ENCODE results near the gene SGPL1. TPM values are rescaled to one million over a fixed set of nuclear protein-coding genes. Genes with fewer than 3 reads are reported as not detected.

SGPL1 gene
- total RNA-seq, 4 donors from 2014 or later, result 58.0 to 120 (median 74.0) TPM

DNA sequence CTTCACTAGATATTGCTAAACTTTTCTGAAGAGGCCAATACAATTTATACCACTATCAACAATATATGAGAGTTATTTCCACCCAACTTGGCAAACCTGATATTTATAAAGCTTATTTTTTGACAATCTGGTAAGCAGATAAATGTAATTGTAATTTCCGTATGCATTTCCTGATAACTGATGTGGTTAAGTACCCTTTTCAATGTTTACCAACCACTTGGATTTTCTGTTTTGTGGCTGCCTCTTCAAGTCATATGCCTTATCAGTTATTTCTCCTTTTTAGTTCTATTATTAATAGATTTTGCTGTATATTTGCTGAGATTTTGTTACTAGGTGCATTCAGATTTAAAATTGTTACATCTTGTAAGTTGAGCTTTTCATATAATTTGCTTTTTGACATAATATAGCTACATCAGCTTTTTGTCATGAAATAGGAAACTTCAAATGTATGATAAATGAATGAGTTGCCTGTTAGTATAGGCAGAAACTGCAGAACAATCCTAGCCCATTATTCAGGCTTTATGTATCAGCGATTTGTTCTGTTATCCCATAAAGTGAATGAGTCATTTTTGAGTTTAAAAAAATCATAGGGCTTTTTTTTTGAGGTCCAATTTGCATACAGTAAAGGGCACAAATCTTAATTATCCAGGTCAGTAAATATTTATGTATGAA lies 11.5 kb downstream of the SGPL1 start:
- H3K4me3 ChIP-seq (ENCODE audit: low read depth, poor library complexity, severe bottlenecking), result no peak overlapping the region
- TF ChIP-seq POLR2A (IDR thresholded peaks at IDR 0.05), result no peak
- TF ChIP-seq, protein P1, sequence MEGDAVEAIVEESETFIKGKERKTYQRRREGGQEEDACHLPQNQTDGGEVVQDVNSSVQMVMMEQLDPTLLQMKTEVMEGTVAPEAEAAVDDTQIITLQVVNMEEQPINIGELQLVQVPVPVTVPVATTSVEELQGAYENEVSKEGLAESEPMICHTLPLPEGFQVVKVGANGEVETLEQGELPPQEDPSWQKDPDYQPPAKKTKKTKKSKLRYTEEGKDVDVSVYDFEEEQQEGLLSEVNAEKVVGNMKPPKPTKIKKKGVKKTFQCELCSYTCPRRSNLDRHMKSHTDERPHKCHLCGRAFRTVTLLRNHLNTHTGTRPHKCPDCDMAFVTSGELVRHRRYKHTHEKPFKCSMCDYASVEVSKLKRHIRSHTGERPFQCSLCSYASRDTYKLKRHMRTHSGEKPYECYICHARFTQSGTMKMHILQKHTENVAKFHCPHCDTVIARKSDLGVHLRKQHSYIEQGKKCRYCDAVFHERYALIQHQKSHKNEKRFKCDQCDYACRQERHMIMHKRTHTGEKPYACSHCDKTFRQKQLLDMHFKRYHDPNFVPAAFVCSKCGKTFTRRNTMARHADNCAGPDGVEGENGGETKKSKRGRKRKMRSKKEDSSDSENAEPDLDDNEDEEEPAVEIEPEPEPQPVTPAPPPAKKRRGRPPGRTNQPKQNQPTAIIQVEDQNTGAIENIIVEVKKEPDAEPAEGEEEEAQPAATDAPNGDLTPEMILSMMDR (IDR thresholded peaks at IDR 0.05), result no peak
- WGBS, 2 donors, result 74 to 92% methylated on average over 2 of the region's 2 CpGs
- intact Hi-C loops (cut with DNase I; ENCODE audit: low total_unique reads), result no loop called here
- no peak for DNase-seq (ENCODE audit: low spot score in 2 of 2)

DNA sequence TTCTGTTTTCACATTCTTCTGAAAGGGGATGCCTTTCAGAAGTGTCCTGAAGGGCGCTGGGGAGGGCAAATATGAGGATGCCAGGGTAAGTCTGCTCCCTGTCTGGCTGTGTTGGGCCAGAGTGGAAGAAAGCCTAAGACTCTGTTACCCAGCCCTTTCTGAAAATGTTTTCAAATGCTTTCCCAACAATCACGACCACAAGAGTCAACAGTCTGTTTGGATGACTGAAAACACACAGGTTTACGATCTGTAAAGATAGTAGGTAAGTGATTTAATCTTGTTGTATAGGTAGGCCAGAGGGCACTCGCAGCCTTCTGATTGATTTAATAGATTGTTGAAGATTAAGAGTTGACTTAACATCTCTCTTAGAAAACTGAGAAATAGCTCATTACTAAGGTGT lies 13.2 kb downstream of the SGPL1 start:
- no peak for DNase-seq (ENCODE audit: low spot score in 2 of 2)
- no peak for TF ChIP-seq POLR2A (IDR thresholded peaks at IDR 0.05)
- TF ChIP-seq, protein P1 (IDR thresholded peaks at IDR 0.05), result no peak
- intact Hi-C loops (cut with DNase I; ENCODE audit: low total_unique reads), result no loop called here
- 79% methylated on average over 4 of the region's 4 CpGs for WGBS, 2 donors
- no peak overlapping the region for H3K4me3 ChIP-seq (ENCODE audit: low read depth, poor library complexity, severe bottlenecking)

DNA sequence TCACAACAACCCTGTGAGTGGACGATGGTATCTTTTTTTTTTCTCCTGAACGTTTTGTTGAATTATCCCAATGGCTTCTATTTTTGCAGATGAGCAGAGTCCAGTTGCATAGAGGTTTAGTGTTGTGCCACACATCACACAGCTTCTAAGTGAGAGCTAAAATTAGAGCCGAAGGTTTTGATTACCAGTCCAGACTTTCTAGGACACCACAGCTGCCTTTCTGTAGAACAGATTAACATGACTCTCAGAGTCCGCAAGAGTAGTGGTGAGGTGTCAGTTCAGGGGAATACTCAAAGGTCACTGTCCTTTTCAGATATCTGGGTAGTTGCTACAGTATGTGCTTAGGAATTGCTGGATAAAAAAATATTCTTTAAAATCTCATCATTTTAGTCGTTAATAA lies 13.8 kb downstream of the SGPL1 start:
- DNase-seq (ENCODE audit: low spot score in 2 of 2), result no peak
- intact Hi-C loops (cut with DNase I; ENCODE audit: low total_unique reads), result no loop called here
- H3K4me3 ChIP-seq (ENCODE audit: low read depth, poor library complexity, severe bottlenecking), result no peak overlapping the region
- TF ChIP-seq POLR2A (IDR thresholded peaks at IDR 0.05), result no peak
- TF ChIP-seq, protein P1 (IDR thresholded peaks at IDR 0.05), result no peak
- WGBS, 2 donors, result 77 to 87% methylated on average over 5 of the region's 5 CpGs

DNA sequence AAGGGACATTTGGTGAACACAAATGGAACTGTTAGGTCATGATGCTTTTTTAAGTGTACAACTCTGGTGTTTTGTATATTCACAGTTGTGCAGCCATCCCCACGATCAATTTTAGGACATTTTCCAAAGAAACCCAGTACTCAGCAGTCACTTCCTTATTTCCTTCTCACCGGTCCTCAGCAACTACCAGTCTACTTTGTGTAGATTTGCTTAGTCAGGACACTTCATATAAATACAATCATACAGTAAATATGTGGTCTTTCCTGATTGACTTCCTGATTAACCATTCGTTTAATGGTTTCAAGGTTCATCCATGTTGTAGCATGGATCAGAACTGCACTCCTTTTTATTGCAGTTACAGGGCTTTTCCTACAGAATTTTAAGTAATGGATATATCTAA lies 14.4 kb downstream of the SGPL1 start:
- intact Hi-C loops (cut with DNase I; ENCODE audit: low total_unique reads), result no loop called here
- no peak for DNase-seq (ENCODE audit: low spot score in 2 of 2)
- WGBS, 2 donors, result 26 to 27% methylated on average over 3 of the region's 3 CpGs
- no peak overlapping the region for H3K4me3 ChIP-seq (ENCODE audit: low read depth, poor library complexity, severe bottlenecking)
- TF ChIP-seq POLR2A (IDR thresholded peaks at IDR 0.05), result no peak
- TF ChIP-seq, protein P1 (IDR thresholded peaks at IDR 0.05), result no peak

DNA sequence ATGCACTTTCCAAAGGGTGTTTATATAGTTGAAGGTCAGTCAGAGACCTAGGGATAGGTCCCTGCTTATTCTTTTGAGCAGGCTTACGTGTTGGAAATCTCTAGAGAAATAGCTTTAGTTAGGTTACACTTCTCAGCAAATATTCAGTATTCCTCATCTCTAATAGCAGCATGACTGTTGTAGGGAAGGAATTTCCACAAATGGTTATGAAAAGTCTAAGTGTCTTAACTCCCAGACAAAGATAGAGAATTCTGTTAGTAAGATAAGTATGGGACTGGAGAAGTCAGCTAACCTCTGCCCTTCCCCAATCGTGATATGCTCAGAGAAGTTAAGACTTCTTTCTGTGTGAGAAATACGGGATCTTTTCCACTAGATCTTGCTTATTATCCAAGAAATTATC lies 16.5 kb downstream of the SGPL1 start:
- DNase-seq (ENCODE audit: low spot score in 2 of 2), result no peak
- WGBS, 2 donors, result 90 to 94% methylated on average over 3 of the region's 3 CpGs
- TF ChIP-seq POLR2A (IDR thresholded peaks at IDR 0.05), result no peak
- TF ChIP-seq, protein P1 (IDR thresholded peaks at IDR 0.05), result no peak
- no peak overlapping the region for H3K4me3 ChIP-seq (ENCODE audit: low read depth, poor library complexity, severe bottlenecking)
- intact Hi-C loops (cut with DNase I; ENCODE audit: low total_unique reads), result no loop called here
